HCT116 (cell line): ENCODE data around the gene METTL2B. TPM values are rescaled to one million over a fixed set of nuclear protein-coding genes. Genes with fewer than 3 reads are reported as not detected.

Source experiments
- ATAC-seq: fragments of 200-7000 bp; cut with Tn5 transposase; 2 replicates; pipeline ENCODE4 v1.9.1; 2020; ENCODE audit warnings: mild to moderate bottlenecking, moderate library complexity
- BruUV-seq: library from RNA; stranded (reverse); fragments of 400-500 nt; replicated peaks from 2 replicates; lab custom pipeline; 2021; lab: Mats Ljungman, UMichigan
- CTCF ChIA-PET: fragments of 300-600 bp; sonication (Branson Sonifier 250); formaldehyde crosslinking; loops from one replicate; lab custom pipeline; 2021; ENCODE audit warnings: antibody characterized with exemption; lab: Charles Lee
- POLR2A ChIA-PET: fragments of 300-600, 350-600 bp; sonication (Branson Sonifier 250); formaldehyde crosslinking; loops from one replicate; lab custom pipeline; 2021; ENCODE audit warnings: antibody characterized with exemption; lab: Charles Lee
- RAD21 ChIA-PET, 2 experiments: fragments of 300-600 bp; sonication (Branson Sonifier 250); formaldehyde crosslinking; loops; one replicate each; lab custom pipeline; 2023; ENCODE audit warnings: low total read pairs in 2 of 2; ENCODE audit not compliant: uncharacterized antibody in 2 of 2, unreplicated experiment in 2 of 2, low non-redundant PET in 1 of 2; lab: Charles Lee
- DNase-seq: peaks from one replicate; pipeline ENCODE4 v3.0.0-alpha.2; 2010; ENCODE audit warnings: low read depth, low spot score
- H2AFZ ChIP-seq: fragments of 200-600 bp; shearing (Covaris generic), sonication (generic); 2 replicates; pipeline ENCODE4 v1.6.1; 2017; ENCODE audit warnings: low read depth, mixed run types, mixed read lengths, antibody characterized with exemption, low read length; ENCODE audit not compliant: poor library complexity, severe bottlenecking
- H3K27ac ChIP-seq: 2 replicates; pipeline ENCODE4 v1.5.1; 2012; ENCODE audit warnings: low read depth, low read length
- H3K27me3 ChIP-seq: fragments of 200-600 bp; sonication (generic); 2 replicates; pipeline ENCODE4 v1.6.1; 2016; ENCODE audit warnings: mixed run types, low read length, mixed read lengths; ENCODE audit not compliant: insufficient read depth
- H3K36me3 ChIP-seq, 2 experiments: fragments of 200-500 bp in 1 of 2; fragments of 200-600 bp in 1 of 2; sonication (Bioruptor generic) in 1 of 2; sonication (generic) in 1 of 2; 2 replicates each; pipeline versions ENCODE4 v1.5.1 to v1.6.1; 2014 to 2016; ENCODE audit warnings: low read length in 2 of 2, inconsistent platforms in 1 of 2, mixed read lengths in 1 of 2, mixed run types in 1 of 2; ENCODE audit not compliant: insufficient read depth in 2 of 2, control insufficient read depth in 1 of 2
- H3K4me1 ChIP-seq, 2 experiments: fragments of 200-600 bp in 1 of 2; sonication (generic) in 1 of 2; 2 replicates each; pipeline versions ENCODE4 v1.5.1 to v1.6.1; 2012 to 2017; ENCODE audit warnings: low read length in 2 of 2, inconsistent platforms in 1 of 2, mild to moderate bottlenecking in 1 of 2, mixed read lengths in 1 of 2, mixed run types in 1 of 2, moderate library complexity in 1 of 2; ENCODE audit not compliant: insufficient read depth in 2 of 2, control insufficient read depth in 1 of 2
- H3K4me2 ChIP-seq: fragments of 200-600 bp; sonication (generic); 2 replicates; pipeline ENCODE4 v1.6.1; 2017; ENCODE audit warnings: mixed run types, low read length, mixed read lengths
- H3K4me3 ChIP-seq, 2 experiments: fragments of 200-600 bp in 1 of 2; sonication (generic) in 1 of 2; replicated peaks in 1 of 2; 2 replicates each; pipeline ENCODE4 v1.5.1; 2011 to 2016; ENCODE audit warnings: low read length in 2 of 2, control low read depth in 1 of 2, low read depth in 1 of 2, mild to moderate bottlenecking in 1 of 2, mixed read lengths in 1 of 2, mixed run types in 1 of 2
- H3K79me2 ChIP-seq: fragments of 200-600 bp; sonication (generic); 2 replicates; pipeline ENCODE4 v1.6.1; 2017; ENCODE audit warnings: mild to moderate bottlenecking, mixed run types, low read length, moderate library complexity, mixed read lengths; ENCODE audit not compliant: insufficient read depth
- H3K9ac ChIP-seq: fragments of 200-600 bp; sonication (generic); 2 replicates; pipeline ENCODE4 v1.6.1; 2016; ENCODE audit warnings: low read length, mixed read lengths
- H3K9me2 ChIP-seq: fragments of 200-600 bp; sonication (generic), shearing (Covaris generic); 2 replicates; pipeline ENCODE4 v1.6.1; 2017; ENCODE audit warnings: mixed run types, mild to moderate bottlenecking, moderate library complexity; ENCODE audit not compliant: insufficient read depth
- H3K9me3 ChIP-seq, 2 experiments: fragments of 200-500 bp in 1 of 2; fragments of 200-600 bp in 1 of 2; sonication (Bioruptor generic) in 1 of 2; sonication (generic) in 1 of 2; 2 replicates each; pipeline ENCODE4 v1.6.1; 2014 to 2017; ENCODE audit warnings: low read length in 2 of 2, mixed read lengths in 2 of 2, inconsistent platforms in 1 of 2, low read depth in 1 of 2, mild to moderate bottlenecking in 1 of 2, mixed run types in 1 of 2, moderate library complexity in 1 of 2; ENCODE audit not compliant: control insufficient read depth in 1 of 2, insufficient read depth in 1 of 2
- H4K20me1 ChIP-seq: fragments of 200-600 bp; sonication (generic), shearing (Covaris generic); 2 replicates; pipeline ENCODE4 v1.6.1; 2017; ENCODE audit warnings: mixed run types, mild to moderate bottlenecking, moderate library complexity; ENCODE audit not compliant: insufficient read depth
- CBX3 ChIP-seq: IDR thresholded peaks from 2 replicates; pipeline ENCODE4 v1.6.1; 2012; ENCODE audit warnings: low read depth
- CEBPB ChIP-seq: IDR thresholded peaks from 2 replicates; pipeline ENCODE4 v1.6.1; 2012; ENCODE audit warnings: low read depth
- ELF1 ChIP-seq: IDR thresholded peaks from 2 replicates; pipeline ENCODE4 v1.6.1; 2012; ENCODE audit warnings: low read depth, borderline replicate concordance
- EZH2 ChIP-seq: fragments of 200-600 bp; sonication (generic); IDR thresholded peaks from 2 replicates; pipeline ENCODE4 v1.6.1; 2017; ENCODE audit warnings: antibody characterized with exemption, mixed run types
- EZH2phosphoT487 ChIP-seq: fragments of 200-600 bp; IDR thresholded peaks from 2 replicates; pipeline ENCODE4 v1.6.1; 2018; ENCODE audit warnings: antibody characterized with exemption, borderline replicate concordance
- FOSL1 ChIP-seq: IDR thresholded peaks from 2 replicates; pipeline ENCODE4 v1.6.1; 2012; ENCODE audit warnings: low read depth
- JUND ChIP-seq: IDR thresholded peaks from 2 replicates; pipeline ENCODE4 v1.6.1; 2012
- MAX ChIP-seq: IDR thresholded peaks from 2 replicates; pipeline ENCODE4 v1.6.1; 2012
- POLR2A ChIP-seq: IDR thresholded peaks from 2 replicates; pipeline ENCODE4 v1.7.0; 2011; ENCODE audit warnings: borderline replicate concordance; ENCODE audit not compliant: insufficient read depth, insufficient read length; ENCODE audit errors: extremely low read depth
- POLR2AphosphoS5 ChIP-seq: IDR thresholded peaks from 2 replicates; pipeline ENCODE4 v1.6.1; 2011; ENCODE audit warnings: mild to moderate bottlenecking, low read depth, low read length, moderate library complexity
- RAD21 ChIP-seq: IDR thresholded peaks from 2 replicates; pipeline ENCODE4 v1.6.1; 2012; ENCODE audit warnings: low read depth, mild to moderate bottlenecking
- SIN3A ChIP-seq: IDR thresholded peaks from 2 replicates; pipeline ENCODE4 v1.6.1; 2012; ENCODE audit warnings: low read depth
- SP1 ChIP-seq: IDR thresholded peaks from 2 replicates; pipeline ENCODE4 v1.6.1; 2012; ENCODE audit warnings: low read depth
- SRF ChIP-seq: IDR thresholded peaks from 2 replicates; pipeline ENCODE4 v1.6.1; 2012; ENCODE audit warnings: low read depth
- TCF7L2 ChIP-seq: IDR thresholded peaks from 2 replicates; pipeline ENCODE4 v1.7.0; 2011; ENCODE audit warnings: borderline replicate concordance, inconsistent platforms; ENCODE audit not compliant: insufficient read depth, insufficient read length; ENCODE audit errors: extremely low read depth
- YY1 ChIP-seq: IDR thresholded peaks from 2 replicates; pipeline ENCODE4 v1.6.1; 2011; ENCODE audit warnings: low read length, low read depth, moderate library complexity, mild to moderate bottlenecking; ENCODE audit not compliant: insufficient replicate concordance; ENCODE audit errors: extremely low read depth
- ZNF274 ChIP-seq: fragments of 200-500 bp; sonication (Bioruptor generic); IDR thresholded peaks from 2 replicates; pipeline ENCODE4 v1.6.1; 2014; ENCODE audit warnings: mild to moderate bottlenecking, low read depth, low read length, inconsistent platforms
- intact Hi-C: fragments of 100-400 bp; cut with micrococcal nuclease; formaldehyde crosslinking; loops from 2 replicates; pipeline ENCODE4 v1.10.0; 2022
- total RNA-seq: library from RNA; stranded (reverse); gene quantifications from one replicate; pipeline ENCODE4 v1.2.1, GENCODE V29; 2021; ENCODE audit not compliant: unreplicated experiment
- TF ChIP-seq, protein P1 (sequence below), 3 experiments: fragments of 200-600 bp in 1 of 3; sonication (generic) in 1 of 3; IDR thresholded peaks in 2 of 3; conservative IDR thresholded peaks in 1 of 3; 2 replicates each; pipeline ENCODE4 v1.5.1; 2012 to 2017; ENCODE audit warnings: low read depth in 2 of 3, low read length in 2 of 3, antibody characterized with exemption in 1 of 3, borderline replicate concordance in 1 of 3, control low read depth in 1 of 3, mild to moderate bottlenecking in 1 of 3, mixed read lengths in 1 of 3, mixed run types in 1 of 3, moderate library complexity in 1 of 3; ENCODE audit not compliant: insufficient read depth in 1 of 3
- TF ChIP-seq, protein P2 (sequence below): IDR thresholded peaks from 2 replicates; pipeline ENCODE4 v1.6.1; 2012

Gene METTL2B
- total RNA-seq, 1 experiment from 2014 or later = 45.7 TPM

DNA sequence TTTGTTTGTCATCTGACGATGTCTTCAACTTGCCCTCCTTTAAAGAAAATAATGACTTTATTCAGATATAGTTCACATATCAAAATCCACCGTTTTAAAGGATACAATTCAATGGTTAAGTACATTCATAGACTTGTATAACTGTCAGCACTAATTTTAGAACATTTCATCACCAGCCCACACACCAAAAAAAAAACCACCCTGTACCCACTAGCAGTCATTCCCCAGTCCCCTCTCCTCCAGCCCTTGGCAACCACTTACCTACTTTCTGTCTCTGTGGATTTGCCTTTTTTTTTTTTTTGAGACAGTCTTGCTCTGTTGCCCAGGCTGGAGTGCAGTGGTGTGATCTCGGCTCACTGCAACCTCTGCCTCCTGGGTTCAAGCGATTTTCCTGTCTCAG, 26.1 kb upstream of the METTL2B start:
- intact Hi-C loops = no loop called here
- BruUV-seq = no TSS peak
- Histone ChIP-seq H3K79me2 (no peaks in the 10 kb centered on the region), H3K27me3 (0 out of 2 replicates have a peak, but pooled peaks cover 4% of the 10 kb centered on the region), H4K20me1 (no peaks in the 10 kb centered on the region), H3K4me2 (no peak overlapping the region), H3K4me3 (no peak overlapping the region), H2AFZ (no peak overlapping the region), H3K27ac (no peak overlapping the region), H3K4me1 (peaks cover 5 to 13% of the 10 kb centered on the region in 2 experiments), H3K36me3 (no peaks in the 10 kb centered on the region), H3K9me3 (no peaks in the 10 kb centered on the region), H3K9me2 (no peaks in the 10 kb centered on the region), H3K9ac (no peak overlapping the region)
- POLR2A ChIA-PET = no interaction called here
- CTCF ChIA-PET = no interaction called here
- TF ChIP-seq POLR2A (no peak), RAD21 (no peak), EZH2phosphoT487 (no peak), SIN3A (no peak), ZNF274 (no peak), TCF7L2 (no peak), CBX3 (no peak), POLR2AphosphoS5 (no peak), JUND (no peak), YY1 (no peak), FOSL1 (no peak), EZH2 (no peak), SRF (no peak), SP1 (no peak), CEBPB (no peak), ELF1 (no peak), MAX (no peak)
- TF ChIP-seq, protein P1, sequence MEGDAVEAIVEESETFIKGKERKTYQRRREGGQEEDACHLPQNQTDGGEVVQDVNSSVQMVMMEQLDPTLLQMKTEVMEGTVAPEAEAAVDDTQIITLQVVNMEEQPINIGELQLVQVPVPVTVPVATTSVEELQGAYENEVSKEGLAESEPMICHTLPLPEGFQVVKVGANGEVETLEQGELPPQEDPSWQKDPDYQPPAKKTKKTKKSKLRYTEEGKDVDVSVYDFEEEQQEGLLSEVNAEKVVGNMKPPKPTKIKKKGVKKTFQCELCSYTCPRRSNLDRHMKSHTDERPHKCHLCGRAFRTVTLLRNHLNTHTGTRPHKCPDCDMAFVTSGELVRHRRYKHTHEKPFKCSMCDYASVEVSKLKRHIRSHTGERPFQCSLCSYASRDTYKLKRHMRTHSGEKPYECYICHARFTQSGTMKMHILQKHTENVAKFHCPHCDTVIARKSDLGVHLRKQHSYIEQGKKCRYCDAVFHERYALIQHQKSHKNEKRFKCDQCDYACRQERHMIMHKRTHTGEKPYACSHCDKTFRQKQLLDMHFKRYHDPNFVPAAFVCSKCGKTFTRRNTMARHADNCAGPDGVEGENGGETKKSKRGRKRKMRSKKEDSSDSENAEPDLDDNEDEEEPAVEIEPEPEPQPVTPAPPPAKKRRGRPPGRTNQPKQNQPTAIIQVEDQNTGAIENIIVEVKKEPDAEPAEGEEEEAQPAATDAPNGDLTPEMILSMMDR (IDR thresholded peaks at IDR 0.05 in 2 of 3, conservative IDR thresholded peaks at IDR 0.05 in 1 of 3; ENCODE audit: borderline replicate concordance in 1 of 3, insufficient read depth in 1 of 3, low read depth in 2 of 3, low read length in 2 of 3) = no peak
- TF ChIP-seq, protein P2, sequence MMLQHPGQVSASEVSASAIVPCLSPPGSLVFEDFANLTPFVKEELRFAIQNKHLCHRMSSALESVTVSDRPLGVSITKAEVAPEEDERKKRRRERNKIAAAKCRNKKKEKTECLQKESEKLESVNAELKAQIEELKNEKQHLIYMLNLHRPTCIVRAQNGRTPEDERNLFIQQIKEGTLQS = no peak
- ATAC-seq = no peak
- RAD21 ChIA-PET = no interaction called here
- no peak for DNase-seq
